Tongue (tissue), 2 donors: ENCODE results near the gene ZNF121. TPM values are rescaled to one million over a fixed set of nuclear protein-coding genes. Genes with fewer than 3 reads are reported as not detected.

Experiments used
- DNase-seq: peaks from one replicate; pipeline ENCODE4 v3.0.0-alpha.2; 2015
- total RNA-seq: library from RNA; depleted of rRNA; stranded (reverse); fragments of >200 nt; gene quantifications from one replicate; pipeline ENCODE4 v1.2.3, GENCODE V29; 2014

Gene ZNF121
- total RNA-seq, 1 donor from 2014 or later, result 40.5 TPM

GRCh38 chr19:9538183-9539058 lies 45.9 kb downstream of the ZNF121 start, which contains the start of gene ZNF426:
ZNF426 (minus strand) TSS chr19:9538645; CDS start chr19:9536232, 2,413 bp downstream.
- DNase-seq, result peak; percentile 97

GRCh38 chr19:9535934-9536333 lies 48.4 kb downstream of the ZNF121 start:
- no peak for DNase-seq

- DNase-seq, result no peak
Observed at GRCh38 chr19:9531933-9532332, 52.4 kb downstream of the ZNF121 start.

- no peak for DNase-seq
Observed at GRCh38 chr19:9528757-9529336, 55.5 kb downstream of the ZNF121 start.

- no peak for DNase-seq
Observed at GRCh38 chr19:9523885-9524474, 60.3 kb downstream of the ZNF121 start.

Other genes starting within 250 kb of the ZNF121 start
- gene ZNF177, start 221.5 kb downstream of the ZNF121 start, total RNA-seq, result 5.8 TPM
- 21.1 TPM for gene ZNF266, start 148.9 kb downstream of the ZNF121 start, total RNA-seq
- not detected for gene ZNF560, start 85.9 kb downstream of the ZNF121 start, total RNA-seq
- 18.8 TPM for gene ZNF426, start 45.9 kb downstream of the ZNF121 start, total RNA-seq
- gene ZNF561, start 36.7 kb upstream of the ZNF121 start, total RNA-seq, result 49.1 TPM
- 47.9 TPM for gene ZNF562, start 90.6 kb upstream of the ZNF121 start, total RNA-seq
- gene ZNF846, start 184.2 kb upstream of the ZNF121 start, total RNA-seq, result 18.3 TPM
- gene FBXL12, start 234.6 kb upstream of the ZNF121 start, total RNA-seq, result 16.3 TPM
- 139 TPM for gene UBL5, start 243.4 kb upstream of the ZNF121 start, total RNA-seq